Muscle of back (tissue), 11 donors: ENCODE results near the gene RALGAPA2. TPM values are rescaled to one million over a fixed set of nuclear protein-coding genes. Genes with fewer than 3 reads are reported as not detected.

Source experiments
- DNase-seq, 3 donors: peaks; one replicate each; pipeline versions ENCODE4 v3.0.0 to v3.0.0-alpha.2; 2013
- polyA plus RNA-seq, 10 donors: library from polyadenylated mRNA; unstranded; fragments of 120-200 nt; gene quantifications; one replicate each; pipeline ENCODE4 v1.2.1, GENCODE V29; 2013; ENCODE audit not compliant: insufficient read length in 10 of 10

The RALGAPA2 gene
- polyA plus RNA-seq, 10 donors, result 6.8 to 12.3 (median 10.2) TPM

GRCh38 chr20:20497242-20497978, 215.0 kb downstream of the RALGAPA2 start:
- no peak for DNase-seq

- DNase-seq, result no peak
Observed at GRCh38 chr20:20495729-20496503, 216.5 kb downstream of the RALGAPA2 start.

GRCh38 chr20:20493701-20494100, 218.7 kb downstream of the RALGAPA2 start:
- DNase-seq, result no peak

GRCh38 chr20:20492521-20493332, 219.7 kb downstream of the RALGAPA2 start:
- peak in 1 of 3 donors; percentile 14 for DNase-seq

- DNase-seq, result no peak
Observed at GRCh38 chr20:20491784-20492264, 220.6 kb downstream of the RALGAPA2 start.

GRCh38 chr20:20491110-20491783, 221.2 kb downstream of the RALGAPA2 start:
- DNase-seq, result no peak

GRCh38 chr20:20490673-20491072, 221.8 kb downstream of the RALGAPA2 start:
- DNase-seq, result no peak

- no peak for DNase-seq
Observed at GRCh38 chr20:20489648-20490341, 222.6 kb downstream of the RALGAPA2 start.

- DNase-seq, result no peak
Observed at GRCh38 chr20:20489054-20489453, 223.4 kb downstream of the RALGAPA2 start.

- no peak for DNase-seq
Observed at GRCh38 chr20:20488388-20488787, 224.1 kb downstream of the RALGAPA2 start.

GRCh38 chr20:20487811-20488210, 224.6 kb downstream of the RALGAPA2 start:
- DNase-seq, result no peak

- DNase-seq, result no peak
Observed at GRCh38 chr20:20483328-20483727, 229.1 kb downstream of the RALGAPA2 start.

- no peak for DNase-seq
Observed at GRCh38 chr20:20482453-20482852, 230.0 kb downstream of the RALGAPA2 start.

- DNase-seq, result peak in 1 of 3 donors; percentile 13
Observed at GRCh38 chr20:20480689-20481088, 231.8 kb downstream of the RALGAPA2 start.

GRCh38 chr20:20480126-20480525, 232.3 kb downstream of the RALGAPA2 start:
- no peak for DNase-seq

GRCh38 chr20:20477444-20478041, 234.9 kb downstream of the RALGAPA2 start:
- DNase-seq, result no peak

- no peak for DNase-seq
Observed at GRCh38 chr20:20476504-20476903, 235.9 kb downstream of the RALGAPA2 start.

- no peak for DNase-seq
Observed at GRCh38 chr20:20473657-20474056, 238.8 kb downstream of the RALGAPA2 start.

- DNase-seq, result no peak
Observed at GRCh38 chr20:20472684-20473274, 239.7 kb downstream of the RALGAPA2 start.

GRCh38 chr20:20466341-20466879, 246.0 kb downstream of the RALGAPA2 start:
- peak in 1 of 3 donors; percentile 31 for DNase-seq
